Glutamatergic neuron (in vitro differentiated cells): ENCODE results near the gene CBR1. TPM values are rescaled to one million over a fixed set of nuclear protein-coding genes. Genes with fewer than 3 reads are reported as not detected.

ENCODE experiments used
- DNase-seq: peaks from one replicate; pipeline ENCODE4 v3.0.0; 2022
- H3K27ac Mint-ChIP-seq: one replicate; pipeline ENCODE4 v1.8.0; 2020; ENCODE audit warnings: mild to moderate bottlenecking, mixed read lengths, inconsistent platforms; ENCODE audit not compliant: unreplicated experiment
- H3K27me3 Mint-ChIP-seq: one replicate; pipeline ENCODE4 v1.8.0; 2020; ENCODE audit warnings: mild to moderate bottlenecking, moderate library complexity, mixed read lengths, inconsistent platforms; ENCODE audit not compliant: unreplicated experiment
- H3K36me3 Mint-ChIP-seq: one replicate; pipeline ENCODE4 v1.8.0; 2020; ENCODE audit warnings: mild to moderate bottlenecking, mixed read lengths, inconsistent platforms; ENCODE audit not compliant: unreplicated experiment
- H3K4me1 Mint-ChIP-seq: one replicate; pipeline ENCODE4 v1.8.0; 2020; ENCODE audit warnings: mild to moderate bottlenecking, low read depth, mixed read lengths, inconsistent platforms; ENCODE audit not compliant: unreplicated experiment
- H3K4me3 Mint-ChIP-seq: one replicate; pipeline ENCODE4 v1.8.0; 2020; ENCODE audit warnings: mild to moderate bottlenecking, mixed read lengths, inconsistent platforms; ENCODE audit not compliant: unreplicated experiment
- H3K9me3 Mint-ChIP-seq: one replicate; pipeline ENCODE4 v1.8.0; 2020; ENCODE audit warnings: mild to moderate bottlenecking, moderate library complexity, mixed read lengths, inconsistent platforms; ENCODE audit not compliant: unreplicated experiment
- total RNA-seq: library from RNA; stranded (reverse); fragmentation: NEBNext Ultra II Directional; extraction: Animal tissue kit (Norgen Biotek cat#: 25700); gene quantifications from one replicate; pipeline ENCODE4 v1.2.1, GENCODE V29; 2021; ENCODE audit not compliant: unreplicated experiment
- TF ChIP-seq, protein P1 (sequence below): fragments of 200-600 bp; sonication (generic); IDR thresholded peaks from one replicate; pipeline ENCODE4 v1.5.0; 2021; ENCODE audit not compliant: partially characterized antibody, unreplicated experiment

Gene CBR1
- total RNA-seq, 1 donor from 2014 or later: 18.2 TPM

DNA sequence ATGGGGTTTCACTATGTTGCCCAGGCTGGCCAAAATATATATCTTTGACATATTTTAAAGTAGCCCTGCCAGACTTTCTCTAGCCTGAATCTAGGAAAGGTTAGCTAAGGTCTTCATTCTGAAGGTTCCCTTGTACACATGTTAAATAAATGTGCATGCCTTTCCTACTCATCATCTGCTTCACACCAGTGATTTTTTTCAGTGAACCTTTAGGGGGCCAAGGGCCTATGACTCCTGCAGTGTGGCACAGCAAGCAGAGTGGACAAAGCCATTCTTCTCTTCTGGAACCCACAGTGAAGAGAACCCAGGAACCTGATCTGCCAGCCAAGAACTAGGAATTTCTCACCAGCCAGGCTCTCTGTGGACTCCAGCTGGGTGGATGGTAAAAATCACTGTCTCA lies 22.9 kb downstream of the CBR1 start:
- H3K9me3 Mint-ChIP-seq: no peaks in the 10 kb centered on the region
- H3K27ac Mint-ChIP-seq: no peak overlapping the region
- no peak overlapping the region for H3K4me3 Mint-ChIP-seq
- DNase-seq: no peak
- TF ChIP-seq, protein P1, sequence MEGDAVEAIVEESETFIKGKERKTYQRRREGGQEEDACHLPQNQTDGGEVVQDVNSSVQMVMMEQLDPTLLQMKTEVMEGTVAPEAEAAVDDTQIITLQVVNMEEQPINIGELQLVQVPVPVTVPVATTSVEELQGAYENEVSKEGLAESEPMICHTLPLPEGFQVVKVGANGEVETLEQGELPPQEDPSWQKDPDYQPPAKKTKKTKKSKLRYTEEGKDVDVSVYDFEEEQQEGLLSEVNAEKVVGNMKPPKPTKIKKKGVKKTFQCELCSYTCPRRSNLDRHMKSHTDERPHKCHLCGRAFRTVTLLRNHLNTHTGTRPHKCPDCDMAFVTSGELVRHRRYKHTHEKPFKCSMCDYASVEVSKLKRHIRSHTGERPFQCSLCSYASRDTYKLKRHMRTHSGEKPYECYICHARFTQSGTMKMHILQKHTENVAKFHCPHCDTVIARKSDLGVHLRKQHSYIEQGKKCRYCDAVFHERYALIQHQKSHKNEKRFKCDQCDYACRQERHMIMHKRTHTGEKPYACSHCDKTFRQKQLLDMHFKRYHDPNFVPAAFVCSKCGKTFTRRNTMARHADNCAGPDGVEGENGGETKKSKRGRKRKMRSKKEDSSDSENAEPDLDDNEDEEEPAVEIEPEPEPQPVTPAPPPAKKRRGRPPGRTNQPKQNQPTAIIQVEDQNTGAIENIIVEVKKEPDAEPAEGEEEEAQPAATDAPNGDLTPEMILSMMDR: no peak
- H3K36me3 Mint-ChIP-seq: peaks cover 7% of the 10 kb centered on the region
- H3K4me1 Mint-ChIP-seq: no peaks in the 10 kb centered on the region
- no peaks in the 10 kb centered on the region for H3K27me3 Mint-ChIP-seq

DNA sequence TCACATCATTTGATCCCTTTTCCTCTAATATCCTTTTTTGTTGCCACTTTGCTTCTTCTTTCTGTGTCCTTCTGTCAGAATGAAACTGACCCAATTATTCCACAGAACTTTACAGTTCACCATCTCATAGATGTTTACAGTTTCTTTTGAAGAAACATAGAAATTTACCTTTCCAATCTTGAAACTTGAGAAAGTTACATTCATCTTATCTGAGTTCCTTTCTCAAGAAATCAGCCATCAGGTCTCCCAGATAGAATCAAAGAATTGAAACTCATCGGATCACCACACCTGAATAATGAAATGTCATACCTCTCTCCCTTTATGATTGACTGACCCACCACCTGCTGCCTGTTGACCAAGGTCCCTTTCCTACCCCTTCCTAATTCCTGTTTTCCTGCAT lies 23.7 kb downstream of the CBR1 start:
- TF ChIP-seq, protein P1: no peak
- no peak overlapping the region for H3K4me3 Mint-ChIP-seq
- H3K9me3 Mint-ChIP-seq: no peaks in the 10 kb centered on the region
- H3K27me3 Mint-ChIP-seq: no peaks in the 10 kb centered on the region
- H3K27ac Mint-ChIP-seq: no peak overlapping the region
- DNase-seq: no peak
- H3K4me1 Mint-ChIP-seq: no peaks in the 10 kb centered on the region
- H3K36me3 Mint-ChIP-seq: peaks cover 7% of the 10 kb centered on the region

DNA sequence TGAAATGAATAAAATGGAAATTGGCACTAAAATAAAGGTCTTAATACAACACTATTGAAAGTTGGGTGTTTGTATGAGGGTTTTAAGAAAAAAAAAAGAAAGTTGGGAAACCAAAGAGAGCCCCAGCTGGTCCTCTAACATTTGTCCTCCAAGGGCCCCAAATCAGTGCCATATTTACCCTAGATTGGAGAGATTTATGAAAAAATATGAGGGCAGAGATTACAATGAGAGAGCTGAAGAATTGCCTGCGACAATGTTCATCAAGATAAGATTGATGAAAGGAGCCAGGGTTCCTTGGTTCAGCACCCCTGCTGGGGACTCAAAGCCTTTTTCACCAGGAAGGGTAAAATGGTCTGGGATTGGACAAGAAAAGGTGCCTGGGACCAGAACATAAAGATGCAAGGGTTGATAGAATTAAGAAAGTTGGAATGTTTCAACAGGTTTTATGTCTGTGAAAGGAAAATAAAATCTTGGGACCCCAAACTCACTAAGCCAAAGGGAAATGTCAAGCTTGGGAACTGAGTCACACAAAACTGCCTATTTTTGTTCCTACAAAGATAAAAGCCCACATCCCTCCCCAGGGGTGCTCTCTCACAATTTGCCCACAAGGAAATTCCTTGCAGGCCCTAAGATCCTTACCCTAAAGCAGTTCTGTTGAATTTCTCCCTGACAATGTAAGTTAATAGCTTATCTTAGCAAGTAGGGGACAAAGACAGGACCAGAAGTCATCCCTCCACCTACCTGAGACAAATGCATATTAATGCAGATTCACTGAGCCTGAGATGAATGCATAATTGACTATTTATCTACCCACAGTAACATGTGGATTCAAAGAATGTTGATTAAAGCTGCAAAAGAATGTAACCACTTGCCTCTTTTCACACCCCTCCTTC lies 26.8 kb downstream of the CBR1 start:
- H3K4me1 Mint-ChIP-seq: no peaks in the 10 kb centered on the region
- H3K36me3 Mint-ChIP-seq: peaks cover 7% of the 10 kb centered on the region
- H3K4me3 Mint-ChIP-seq: no peak overlapping the region
- no peaks in the 10 kb centered on the region for H3K9me3 Mint-ChIP-seq
- H3K27ac Mint-ChIP-seq: no peak overlapping the region
- TF ChIP-seq, protein P1: no peak
- no peaks in the 10 kb centered on the region for H3K27me3 Mint-ChIP-seq
- no peak for DNase-seq

DNA sequence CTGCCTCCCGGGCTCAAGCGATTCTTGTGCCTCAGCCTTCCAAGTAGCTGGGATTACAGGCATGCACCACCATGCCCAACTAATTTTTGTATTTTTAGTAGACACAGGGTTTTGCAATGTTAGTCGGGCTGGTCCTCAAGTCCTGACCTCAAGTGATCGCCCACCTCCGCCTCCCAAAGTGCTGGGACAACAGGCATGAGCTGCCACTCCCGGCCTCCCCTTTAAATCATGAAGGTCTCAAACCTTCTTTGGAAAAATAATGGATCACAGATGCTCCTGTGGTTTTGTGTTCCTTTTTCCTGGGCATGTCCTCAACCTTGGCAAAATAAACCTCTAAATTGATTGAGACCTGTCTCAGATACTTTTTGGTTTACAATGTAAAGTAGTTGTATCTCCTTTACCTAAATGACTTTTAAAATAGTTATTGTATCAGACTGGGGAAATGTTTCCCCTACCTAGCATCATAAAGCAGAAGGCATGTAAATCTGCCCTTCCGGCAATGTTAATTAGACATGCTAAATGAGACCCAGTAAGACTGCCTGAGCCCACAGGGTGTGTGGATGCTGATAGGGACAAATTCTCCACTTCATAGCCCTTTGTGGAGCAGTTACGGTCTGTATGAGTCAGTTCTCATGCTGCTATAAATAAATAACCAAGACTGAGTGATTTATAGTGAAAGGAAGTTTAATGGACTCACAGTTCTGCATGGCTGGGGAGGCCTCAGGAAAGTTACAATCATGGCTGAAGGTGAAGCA lies 27.8 kb downstream of the CBR1 start:
- no peak overlapping the region for H3K27ac Mint-ChIP-seq
- TF ChIP-seq, protein P1: no peak
- no peak overlapping the region for H3K4me3 Mint-ChIP-seq

DNA sequence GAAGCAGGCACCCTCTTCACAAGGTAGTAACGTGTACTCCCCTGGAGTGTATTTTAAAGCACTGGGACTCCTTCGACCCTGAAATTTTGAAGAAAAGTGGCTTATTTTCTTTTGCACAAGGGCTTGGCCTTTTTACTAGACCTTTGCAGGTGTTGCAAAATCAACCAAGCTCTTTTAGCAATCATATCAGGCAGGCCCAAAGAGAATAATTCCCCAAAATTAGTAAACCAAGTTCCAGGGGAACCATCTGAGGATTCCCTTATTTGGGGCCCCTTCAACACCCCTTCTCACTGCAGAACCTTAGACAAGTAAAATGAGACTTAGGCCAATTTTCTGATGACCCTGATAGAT lies 28.3 kb downstream of the CBR1 start:
- Mint-ChIP-seq H3K4me3 (no peak overlapping the region), H3K27ac (no peak overlapping the region), H3K27me3 (no peaks in the 10 kb centered on the region), H3K36me3 (peaks cover 7% of the 10 kb centered on the region), H3K9me3 (no peaks in the 10 kb centered on the region), H3K4me1 (no peaks in the 10 kb centered on the region)
- no peak for DNase-seq
- TF ChIP-seq, protein P1: no peak

More for the DNA sequence above, 27.8 kb downstream of the CBR1 start:
- no peaks in the 10 kb centered on the region for H3K27me3 Mint-ChIP-seq
- peaks cover 7% of the 10 kb centered on the region for H3K36me3 Mint-ChIP-seq
- H3K9me3 Mint-ChIP-seq: no peaks in the 10 kb centered on the region
- H3K4me1 Mint-ChIP-seq: no peaks in the 10 kb centered on the region
- no peak for DNase-seq
